Ovary (tissue), 3 donors: ENCODE measurements around the gene FOXL3.

Source experiments
- CTCF ChIP-seq, 3 donors: fragments of 450-650 bp in 2 of 3; fragments of 200-600 bp in 1 of 3; IDR thresholded peaks; one replicate each; pipeline versions ENCODE4 v1.5.1 to v1.8.0; 2016 to 2022; ENCODE audit warnings: antibody characterized with exemption in 3 of 3, mild to moderate bottlenecking in 1 of 3
- POLR2A ChIP-seq: fragments of 450-650 bp; IDR thresholded peaks from one replicate; pipeline ENCODE4 v1.6.1; 2017; ENCODE audit warnings: antibody characterized with exemption, mild to moderate bottlenecking, moderate library complexity
- donor health status: DM: no; HTN: no; CAD: no.

GRCh38 chr7:304574-305409 lies 14.8 kb downstream of the FOXL3 start:
- TF ChIP-seq CTCF (IDR thresholded peaks at IDR 0.05): no peak
- no peak for TF ChIP-seq POLR2A
